H1 (cell line): ENCODE results near the gene TNF. TPM values are rescaled to one million over a fixed set of nuclear protein-coding genes. Genes with fewer than 3 reads are reported as not detected.

Experiments used
- CTCF ChIA-PET: fragments of 300-600 bp; sonication (Branson Sonifier 250); formaldehyde crosslinking; loops from one replicate; lab custom pipeline; 2021; ENCODE audit not compliant: partially characterized antibody; lab: Charles Lee
- POLR2A ChIA-PET: fragments of 300-600 bp; sonication (Branson Sonifier 250); formaldehyde crosslinking; loops from one replicate; lab custom pipeline; 2021; ENCODE audit warnings: inconsistent platforms; ENCODE audit not compliant: partially characterized antibody; lab: Charles Lee
- DNase-seq, 2 experiments: peaks; one replicate each; pipeline versions ENCODE4 v3.0.0 to v3.0.0-alpha.2; 2010 to 2022; ENCODE audit warnings: low spot score in 2 of 2, low read depth in 1 of 2, mixed read lengths in 1 of 2
- FAIRE-seq: peaks from 2 replicates; lab custom pipeline; 2011; peaks lifted over from hg19 to GRCh38; lab: Jason Lieb, UNC
- H2AFZ ChIP-seq: 2 replicates; pipeline ENCODE4 v1.8.1; 2012; ENCODE audit warnings: low read length, inconsistent platforms
- H2AK5ac ChIP-seq: 2 replicates; pipeline ENCODE4 v1.6.1; 2013; ENCODE audit warnings: low read depth, low read length
- H2BK120ac ChIP-seq: replicated peaks from 2 replicates; pipeline ENCODE3; 2013; ENCODE audit warnings: low read depth, low read length, inconsistent platforms
- H2BK12ac ChIP-seq: 2 replicates; pipeline ENCODE4 v1.6.1; 2013; ENCODE audit warnings: low read depth, low read length
- H2BK15ac ChIP-seq: 2 replicates; pipeline ENCODE4 v1.6.1; 2013; ENCODE audit warnings: low read length
- H2BK20ac ChIP-seq: 2 replicates; pipeline ENCODE4 v1.6.1; 2013; ENCODE audit warnings: low read length
- H2BK5ac ChIP-seq: 2 replicates; pipeline ENCODE4 v1.6.1; 2013; ENCODE audit warnings: low read depth, low read length
- H3K14ac ChIP-seq: 2 replicates; pipeline ENCODE4 v1.6.1; 2013; ENCODE audit warnings: inconsistent platforms; ENCODE audit not compliant: insufficient read length
- H3K18ac ChIP-seq: 2 replicates; pipeline ENCODE4 v1.6.1; 2013; ENCODE audit warnings: low read length; ENCODE audit errors: extremely low read depth
- H3K23ac ChIP-seq: 2 replicates; pipeline ENCODE4 v1.6.1; 2013; ENCODE audit warnings: inconsistent platforms; ENCODE audit not compliant: insufficient read length
- H3K23me2 ChIP-seq: 2 replicates; pipeline ENCODE4 v1.6.1; 2013; ENCODE audit warnings: low read depth, low read length
- H3K27ac ChIP-seq: 2 replicates; pipeline ENCODE4 v1.6.1; 2011; ENCODE audit warnings: low read depth, low read length, inconsistent platforms
- H3K27me3 ChIP-seq, 4 experiments: replicated peaks in 1 of 4; 1 replicate in 1 of 4; 2 replicates in 3 of 4; pipeline versions ENCODE4 v1.6.1 to v1.8.1; 2011 to 2013; ENCODE audit warnings: low read length in 3 of 4, mild to moderate bottlenecking in 3 of 4, inconsistent platforms in 2 of 4, mixed read lengths in 2 of 4, moderate library complexity in 1 of 4; ENCODE audit not compliant: control insufficient read depth in 3 of 4, insufficient read depth in 3 of 4; ENCODE audit errors: extremely low read depth in 1 of 4
- H3K36me3 ChIP-seq, 4 experiments: 2 replicates each; pipeline versions ENCODE4 v1.6.1 to v1.8.1; 2011 to 2013; ENCODE audit warnings: mild to moderate bottlenecking in 4 of 4, low read length in 3 of 4, moderate library complexity in 2 of 4, control low read depth in 1 of 4, inconsistent platforms in 1 of 4; ENCODE audit not compliant: insufficient read depth in 4 of 4, control insufficient read depth in 2 of 4
- H3K4ac ChIP-seq: replicated peaks from 2 replicates; pipeline ENCODE3; 2013; ENCODE audit warnings: low read length, low read depth, mixed read lengths, inconsistent platforms; ENCODE audit not compliant: insufficient read length
- H3K4me1 ChIP-seq, 4 experiments: replicated peaks in 1 of 4; 1 replicate in 1 of 4; 2 replicates in 3 of 4; pipeline versions ENCODE4 v1.6.1 to v1.8.1; 2011 to 2013; ENCODE audit warnings: low read length in 3 of 4, inconsistent platforms in 2 of 4, mixed read lengths in 1 of 4; ENCODE audit not compliant: insufficient read depth in 4 of 4, control insufficient read depth in 3 of 4
- H3K4me2 ChIP-seq, 2 experiments: 2 replicates each; pipeline versions ENCODE4 v1.6.1 to v1.8.1; 2011 to 2013; ENCODE audit warnings: low read depth in 2 of 2, low read length in 2 of 2, control low read depth in 1 of 2, inconsistent platforms in 1 of 2, mild to moderate bottlenecking in 1 of 2; ENCODE audit not compliant: insufficient read depth in 1 of 2
- H3K4me3 ChIP-seq, 4 experiments: fragments of 200-600, 300-600 bp in 1 of 4; sonication (generic), shearing (Covaris generic), sonication (Bioruptor Twin) in 1 of 4; 2 replicates each; pipeline versions ENCODE4 v1.5.1 to v1.8.1; 2011 to 2016; ENCODE audit warnings: low read length in 4 of 4, low read depth in 3 of 4, control low read depth in 2 of 4, inconsistent platforms in 2 of 4, mild to moderate bottlenecking in 2 of 4, mixed read lengths in 1 of 4, moderate library complexity in 1 of 4; ENCODE audit not compliant: insufficient read depth in 2 of 4; ENCODE audit errors: extremely low read depth in 1 of 4
- H3K56ac ChIP-seq: replicated peaks from 2 replicates; pipeline ENCODE3; 2013; ENCODE audit warnings: low read depth, mild to moderate bottlenecking, mixed read lengths, low read length, inconsistent platforms; ENCODE audit not compliant: insufficient read length
- H3K79me1 ChIP-seq: 2 replicates; pipeline ENCODE4 v1.6.1; 2013; ENCODE audit warnings: low read depth, low read length, control low read depth
- H3K79me2 ChIP-seq, 2 experiments: 2 replicates each; pipeline versions ENCODE4 v1.6.1 to v1.8.1; 2012 to 2013; ENCODE audit warnings: low read length in 2 of 2, mild to moderate bottlenecking in 2 of 2, inconsistent platforms in 1 of 2; ENCODE audit not compliant: insufficient read depth in 2 of 2, control insufficient read depth in 1 of 2
- H3K9ac ChIP-seq, 4 experiments: replicated peaks in 1 of 4; 1 replicate in 1 of 4; 2 replicates in 3 of 4; pipeline versions ENCODE4 v1.6.1 to v1.8.1; 2011 to 2013; ENCODE audit warnings: low read depth in 3 of 4, low read length in 3 of 4, control low read depth in 2 of 4, mild to moderate bottlenecking in 2 of 4, moderate library complexity in 2 of 4, inconsistent platforms in 1 of 4; ENCODE audit errors: extremely low read depth in 1 of 4
- H3K9me3 ChIP-seq, 2 experiments: 2 replicates each; pipeline versions ENCODE4 v1.6.1 to v1.8.1; 2012 to 2013; ENCODE audit warnings: mild to moderate bottlenecking in 2 of 2, moderate library complexity in 2 of 2, control low read depth in 1 of 2, inconsistent platforms in 1 of 2, low read depth in 1 of 2, low read length in 1 of 2, mixed read lengths in 1 of 2; ENCODE audit not compliant: insufficient read depth in 2 of 2
- H4K20me1 ChIP-seq, 2 experiments: replicated peaks in 1 of 2; 2 replicates each; pipeline versions ENCODE3 to v1.8.1; 2011 to 2013; ENCODE audit warnings: inconsistent platforms in 2 of 2, low read length in 2 of 2, mild to moderate bottlenecking in 1 of 2; ENCODE audit not compliant: insufficient read depth in 2 of 2, control insufficient read depth in 1 of 2
- H4K5ac ChIP-seq: 2 replicates; pipeline ENCODE4 v1.6.1; 2013; ENCODE audit warnings: low read length, low read depth, mixed read lengths, inconsistent platforms; ENCODE audit not compliant: insufficient read length
- H4K8ac ChIP-seq: 2 replicates; pipeline ENCODE4 v1.8.0; 2013; ENCODE audit warnings: mild to moderate bottlenecking, moderate library complexity, low read length, inconsistent platforms; ENCODE audit not compliant: insufficient read depth; ENCODE audit errors: extremely low read depth
- H4K91ac ChIP-seq: replicated peaks from 2 replicates; pipeline ENCODE3; 2013; ENCODE audit warnings: low read length, mixed read lengths, inconsistent platforms; ENCODE audit not compliant: insufficient read length
- CBX5 ChIP-seq: fragments of 300-800, 300-1000 bp; sonication (generic); IDR thresholded peaks from 2 replicates; pipeline ENCODE4 v1.7.1; 2016; ENCODE audit warnings: antibody characterized with exemption, low read length, low read depth
- CHD2 ChIP-seq: IDR thresholded peaks from 2 replicates; pipeline ENCODE4 v1.6.1; 2012; ENCODE audit warnings: low read length, improper control_type of control experiment
- GABPA ChIP-seq: IDR thresholded peaks from 2 replicates; pipeline ENCODE4 v1.6.1; 2011; ENCODE audit warnings: mild to moderate bottlenecking, low read length, moderate library complexity, borderline replicate concordance; ENCODE audit not compliant: insufficient read depth
- KDM1A ChIP-seq: fragments of 200-600, 300-600 bp; sonication (generic); IDR thresholded peaks from 2 replicates; pipeline ENCODE4 v1.7.1; 2016; ENCODE audit warnings: mild to moderate bottlenecking, low read length, borderline replicate concordance
- KDM5A ChIP-seq: fragments of 200-600 bp; IDR thresholded peaks from 2 replicates; pipeline ENCODE4 v1.7.1; 2012; ENCODE audit warnings: mild to moderate bottlenecking, low read length, inconsistent platforms, mixed read lengths
- NRF1 ChIP-seq: IDR thresholded peaks from 2 replicates; pipeline ENCODE4 v1.6.1; 2011; ENCODE audit warnings: mild to moderate bottlenecking, low read depth, low read length, improper control_type of control experiment
- RAD21 ChIP-seq, 2 experiments: IDR thresholded peaks in 1 of 2; conservative IDR thresholded peaks in 1 of 2; 2 replicates each; pipeline ENCODE4 v1.6.1; 2011; ENCODE audit warnings: low read depth in 2 of 2, low read length in 2 of 2, improper control_type of control experiment in 1 of 2, inconsistent platforms in 1 of 2, mild to moderate bottlenecking in 1 of 2, moderate library complexity in 1 of 2
- TAF7 ChIP-seq: optimal IDR thresholded peaks from 2 replicates; pipeline ENCODE3; 2011; ENCODE audit warnings: low read depth, mild to moderate bottlenecking, inconsistent platforms, low read length, moderate library complexity, borderline replicate concordance
- TEAD4 ChIP-seq: IDR thresholded peaks from 2 replicates; pipeline ENCODE4 v1.6.1; 2012; ENCODE audit warnings: low read depth, low read length, inconsistent platforms, mixed read lengths
- WGBS, 2 experiments: shearing (Covaris generic) in 1 of 2; methylation state at CpG; one replicate each; pipeline versions ENCODE4 v1.1.6 to v1.1.7; 2013 to 2015; ENCODE audit warnings: low lambda C conversion rate in 2 of 2, mixed read lengths in 2 of 2, inconsistent platforms in 1 of 2, low coverage in 1 of 2, missing lambda C conversion rate in 1 of 2; ENCODE audit not compliant: insufficient replicate concordance in 2 of 2, insufficient coverage in 1 of 2, insufficient read length in 1 of 2; ENCODE audit errors: extremely low coverage in 1 of 2, missing lambda C conversion rate in 1 of 2; 5-methylcytosine and 5-hydroxymethylcytosine counted together
- polyA plus RNA-seq, 7 experiments: library from polyadenylated mRNA; depleted of rRNA in 3 of 7; stranded (reverse) in 5 of 7; unstranded in 2 of 7; fragments of >200 nt in 5 of 7; fragments of 200-250 nt in 2 of 7; gene quantifications; 1 replicate in 5 of 7; 2 replicates in 1 of 7; 4 replicates in 1 of 7; pipeline versions ENCODE4 v1.2.1 to v1.2.3, GENCODE V29; 2011 to 2013; ENCODE audit warnings: missing spikeins in 2 of 7, mixed read lengths in 2 of 7
- total RNA-seq: library from RNA; stranded (reverse); fragmentation: NEBNext Ultra II Directional; extraction: Animal tissue kit (Norgen Biotek cat#: 25700); gene quantifications from 2 replicates; pipeline ENCODE4 v1.2.1, GENCODE V29; 2021
- TF ChIP-seq, protein P1 (sequence below): IDR thresholded peaks from 2 replicates; pipeline ENCODE4 v1.6.1; 2012; ENCODE audit warnings: low read length, inconsistent platforms

TNF gene
- total and polyA plus RNA-seq, 2 of the 8 experiments (the other 6 are each of a cell fraction or from before 2014, with no cell fraction given) = not detected

DNA sequence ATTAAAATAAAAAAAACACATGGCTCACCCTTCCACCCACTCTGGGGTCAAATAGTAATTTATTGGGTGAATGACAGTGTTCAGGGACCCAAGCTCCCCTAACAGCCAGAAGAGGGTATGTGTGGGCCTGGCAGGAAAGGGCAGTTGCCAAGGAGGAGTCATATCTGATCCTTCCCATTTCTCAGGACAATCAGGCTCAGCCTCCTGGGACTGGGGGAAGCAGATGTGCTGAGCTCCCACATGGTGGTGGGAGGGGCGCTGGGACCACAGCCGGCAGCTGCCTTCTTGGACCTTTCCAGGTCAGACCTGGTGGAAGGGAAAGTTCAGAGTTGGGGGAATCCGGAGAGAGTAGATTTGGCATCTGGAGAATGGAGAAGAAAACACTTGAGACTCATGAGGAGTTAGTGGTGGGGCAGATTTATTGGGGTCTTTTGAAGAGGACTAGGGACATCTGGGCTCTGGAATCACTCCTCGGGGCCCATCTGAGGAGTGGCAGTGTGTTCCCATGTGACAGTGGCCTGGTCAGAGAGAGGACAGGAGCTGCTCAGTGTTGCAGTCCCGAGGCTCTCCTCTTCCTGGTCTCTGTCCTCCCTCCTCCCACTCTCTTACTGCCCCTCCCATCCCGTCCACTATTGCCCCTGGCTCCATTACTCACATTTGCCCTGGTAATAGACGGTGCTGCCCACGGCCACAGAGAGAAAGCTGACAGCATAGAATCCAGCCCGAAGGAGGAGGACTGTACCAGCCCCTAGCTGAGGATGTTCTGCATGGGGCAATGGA is 13.7 kb downstream of the TNF start:
- CTCF ChIA-PET = interaction anchor here (0.7 to 22.0 kb wide), 5 partner anchors 3 to 40 kb away, joined by 3 to 640 read pairs (median 254); partner anchors contain the start of genes ATP6V1G2, LST1, LTB and NCR3
- H3K4me1 ChIP-seq = peaks cover 0 to 4% (median 0%) of the 10 kb centered on the region in 4 experiments; a peak in 1 of 7 replicates
- H3K27ac ChIP-seq = no peak overlapping the region
- no peak overlapping the region for H4K91ac ChIP-seq
- H2AFZ ChIP-seq = no peak overlapping the region
- H4K20me1 ChIP-seq = no peaks in the 10 kb centered on the region
- no peak overlapping the region for H3K4me3 ChIP-seq
- no peak overlapping the region for H2BK20ac ChIP-seq
- no peak overlapping the region for H3K14ac ChIP-seq
- H2BK12ac ChIP-seq = no peak overlapping the region
- FAIRE-seq = no peak
- H2BK5ac ChIP-seq = no peak overlapping the region
- no peak overlapping the region for H3K4me2 ChIP-seq
- no peak overlapping the region for H3K18ac ChIP-seq
- H3K9me3 ChIP-seq = no peaks in the 10 kb centered on the region
- H2AK5ac ChIP-seq = no peak overlapping the region
- POLR2A ChIA-PET = interaction anchor here (0.6 to 3.1 kb wide), 8 partner anchors 9 to 60 kb away, joined by 3 to 10 read pairs (median 6); partner anchors contain the start of genes DDX39B, MCCD1 and TNF
- no peaks in the 10 kb centered on the region for H3K36me3 ChIP-seq
- H3K4ac ChIP-seq = no peak overlapping the region
- no peak overlapping the region for H3K23ac ChIP-seq
- H3K9ac ChIP-seq = no peak overlapping the region
- H2BK15ac ChIP-seq = no peak overlapping the region
- H4K5ac ChIP-seq = no peak overlapping the region
- 0 out of 2 replicates have a peak, but pooled peaks cover 2% of the 10 kb centered on the region for H3K23me2 ChIP-seq
- H3K56ac ChIP-seq = no peak overlapping the region
- H4K8ac ChIP-seq = no peak overlapping the region
- no peak overlapping the region for H2BK120ac ChIP-seq
- H3K79me1 ChIP-seq = no peaks in the 10 kb centered on the region
- H3K79me2 ChIP-seq = no peaks in the 10 kb centered on the region
- no peaks in the 10 kb centered on the region for H3K27me3 ChIP-seq
- 76% methylated on average over 8 of the region's 9 CpGs; no CpG with 5 or more reads in 1 of the 2 experiments for WGBS, 2 experiments
- no peak for DNase-seq
- TF ChIP-seq CBX5 = no peak
- no peak for TF ChIP-seq TEAD4
- TF ChIP-seq TAF7 = no peak
- no peak for TF ChIP-seq GABPA
- TF ChIP-seq NRF1 = no peak
- TF ChIP-seq KDM1A = no peak
- no peak for TF ChIP-seq RAD21 (IDR thresholded peaks at IDR 0.05 in 1 of 2, conservative IDR thresholded peaks at IDR 0.05 in 1 of 2; ENCODE audit: low read depth in 2 of 2, low read length in 2 of 2)
- TF ChIP-seq KDM5A = no peak
- no peak for TF ChIP-seq CHD2
- TF ChIP-seq, protein P1, sequence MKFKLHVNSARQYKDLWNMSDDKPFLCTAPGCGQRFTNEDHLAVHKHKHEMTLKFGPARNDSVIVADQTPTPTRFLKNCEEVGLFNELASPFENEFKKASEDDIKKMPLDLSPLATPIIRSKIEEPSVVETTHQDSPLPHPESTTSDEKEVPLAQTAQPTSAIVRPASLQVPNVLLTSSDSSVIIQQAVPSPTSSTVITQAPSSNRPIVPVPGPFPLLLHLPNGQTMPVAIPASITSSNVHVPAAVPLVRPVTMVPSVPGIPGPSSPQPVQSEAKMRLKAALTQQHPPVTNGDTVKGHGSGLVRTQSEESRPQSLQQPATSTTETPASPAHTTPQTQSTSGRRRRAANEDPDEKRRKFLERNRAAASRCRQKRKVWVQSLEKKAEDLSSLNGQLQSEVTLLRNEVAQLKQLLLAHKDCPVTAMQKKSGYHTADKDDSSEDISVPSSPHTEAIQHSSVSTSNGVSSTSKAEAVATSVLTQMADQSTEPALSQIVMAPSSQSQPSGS = no peak
